ENCODE data around the gene GPR87. TPM values are rescaled to one million over a fixed set of nuclear protein-coding genes. Genes with fewer than 3 reads are reported as not detected.

Gene GPR87
- total RNA-seq, 1 experiment from 2014 or later: not detected

GRCh38 chr3:151307583-151308488, 8.8 kb downstream of the GPR87 start:
- Histone ChIP-seq H3K27ac (ENCODE audit: low read depth, low read length, poor library complexity, severe bottlenecking) (no peak overlapping the region), H3K27me3 (replicated peaks; ENCODE audit: insufficient read depth, low read depth, low read length, poor library complexity) (no peaks in the 10 kb centered on the region), H3K9me3 (ENCODE audit: low read depth, low read length, poor library complexity, severe bottlenecking) (no peaks in the 10 kb centered on the region), H3K4me1 (ENCODE audit: insufficient read depth, low read length, poor library complexity, severe bottlenecking) (no peaks in the 10 kb centered on the region), H3K4me3 (ENCODE audit: low read depth, low read length, poor library complexity, severe bottlenecking) (no peak overlapping the region), H3K36me3 (ENCODE audit: insufficient read depth, low read length, poor library complexity, severe bottlenecking) (no peaks in the 10 kb centered on the region)
- BruUV-seq (replicated peaks): no TSS peak
- intact Hi-C loops (cut with micrococcal nuclease; ENCODE audit: unreplicated experiment): no loop called here
- DNase-seq (ENCODE audit: low spot score): no peak
- CTCF ChIA-PET: interaction anchor here (0.7 kb wide), 1 partner anchor 70 kb away, joined by 3 read pairs; no protein-coding TSS in a partner anchor
- TF ChIP-seq EZH2 (IDR thresholded peaks at IDR 0.05; ENCODE audit: borderline replicate concordance, low read depth, low read length, poor library complexity, severe bottlenecking): no peak
- TF ChIP-seq CTCF (conservative IDR thresholded peaks at IDR 0.05; ENCODE audit: low read depth, low read length): no peak
- POLR2A ChIA-PET (ENCODE audit: low non-redundant PET): no interaction called here

- H3K27ac ChIP-seq (ENCODE audit: low read depth, low read length, poor library complexity, severe bottlenecking): no peak overlapping the region
- H3K4me3 ChIP-seq (ENCODE audit: low read depth, low read length, poor library complexity, severe bottlenecking): no peak overlapping the region
- H3K4me1 ChIP-seq (ENCODE audit: insufficient read depth, low read length, poor library complexity, severe bottlenecking): no peaks in the 10 kb centered on the region
- ChIA-PET POLR2A (ENCODE audit: low non-redundant PET) (no interaction called here), CTCF (interaction anchor here (0.7 kb wide), 1 partner anchor 71 kb away, joined by 3 read pairs; no protein-coding TSS in a partner anchor)
- DNase-seq (ENCODE audit: low spot score): no peak
- no peaks in the 10 kb centered on the region for H3K27me3 ChIP-seq (replicated peaks; ENCODE audit: insufficient read depth, low read depth, low read length, poor library complexity)
- H3K36me3 ChIP-seq (ENCODE audit: insufficient read depth, low read length, poor library complexity, severe bottlenecking): no peaks in the 10 kb centered on the region
- TF ChIP-seq EZH2 (IDR thresholded peaks at IDR 0.05; ENCODE audit: borderline replicate concordance, low read depth, low read length, poor library complexity, severe bottlenecking) (no peak), CTCF (conservative IDR thresholded peaks at IDR 0.05; ENCODE audit: low read depth, low read length) (no peak)
- intact Hi-C loops (cut with micrococcal nuclease; ENCODE audit: unreplicated experiment): no loop called here
- H3K9me3 ChIP-seq (ENCODE audit: low read depth, low read length, poor library complexity, severe bottlenecking): no peaks in the 10 kb centered on the region
- BruUV-seq (replicated peaks): no TSS peak
These were observed 9.5 kb downstream of the GPR87 start for GRCh38 chr3:151307131-151307530.

GRCh38 chr3:151306168-151306810, 10.3 kb downstream of the GPR87 start:
- no TSS peak for BruUV-seq (replicated peaks)
- H3K27me3 ChIP-seq (replicated peaks; ENCODE audit: insufficient read depth, low read depth, low read length, poor library complexity): no peaks in the 10 kb centered on the region
- H3K9me3 ChIP-seq (ENCODE audit: low read depth, low read length, poor library complexity, severe bottlenecking): no peaks in the 10 kb centered on the region
- POLR2A ChIA-PET (ENCODE audit: low non-redundant PET): no interaction called here
- no peak overlapping the region for H3K27ac ChIP-seq (ENCODE audit: low read depth, low read length, poor library complexity, severe bottlenecking)
- H3K4me3 ChIP-seq (ENCODE audit: low read depth, low read length, poor library complexity, severe bottlenecking): no peak overlapping the region
- no peaks in the 10 kb centered on the region for H3K4me1 ChIP-seq (ENCODE audit: insufficient read depth, low read length, poor library complexity, severe bottlenecking)
- intact Hi-C loops (cut with micrococcal nuclease; ENCODE audit: unreplicated experiment): no loop called here
- no peak for DNase-seq (ENCODE audit: low spot score)
- CTCF ChIA-PET: no interaction called here
- TF ChIP-seq EZH2 (IDR thresholded peaks at IDR 0.05; ENCODE audit: borderline replicate concordance, low read depth, low read length, poor library complexity, severe bottlenecking): no peak
- TF ChIP-seq CTCF (conservative IDR thresholded peaks at IDR 0.05; ENCODE audit: low read depth, low read length): no peak
- no peaks in the 10 kb centered on the region for H3K36me3 ChIP-seq (ENCODE audit: insufficient read depth, low read length, poor library complexity, severe bottlenecking)
